ENCODE data around the gene OTX1. TPM values are rescaled to one million over a fixed set of nuclear protein-coding genes. Genes with fewer than 3 reads are reported as not detected.

OTX1 gene
- total and polyA plus RNA-seq, 9 of the 15 experiments (the other 6 are each of a cell fraction or from before 2014, with no cell fraction given) = 0.18 to 7.1 (median 0.58) TPM

- TF ChIP-seq ZNF239 (CRISPR knock-in tag; IDR thresholded peaks at IDR 0.05) (no peak), XRCC5 (IDR thresholded peaks at IDR 0.05; ENCODE audit: low read depth, low read length) (no peak), ZFP1 (CRISPR knock-in tag; IDR thresholded peaks at IDR 0.05) (no peak), ZNF408 (CRISPR knock-in tag; IDR thresholded peaks at IDR 0.05; ENCODE audit: low read depth) (no peak), FOXA1 (IDR thresholded peaks at IDR 0.05; ENCODE audit: borderline replicate concordance) (no peak), GATAD2B (IDR thresholded peaks at IDR 0.05; ENCODE audit: borderline replicate concordance) (no peak), SMARCB1 (IDR thresholded peaks at IDR 0.05; ENCODE audit: insufficient read length, low read depth) (no peak), ATF2 (CRISPR knock-in tag; IDR thresholded peaks at IDR 0.05) (no peak), IFI16 (CRISPR knock-in tag; IDR thresholded peaks at IDR 0.05) (no peak), MYNN (IDR thresholded peaks at IDR 0.05) (no peak), MYNN (CRISPR knock-in tag; IDR thresholded peaks at IDR 0.05) (no peak), GTF2E2 (tag; IDR thresholded peaks at IDR 0.05) (0 out of 2 replicates have a peak, but pooled peaks have one; percentile 22), ZNF174 (CRISPR knock-in tag; IDR thresholded peaks at IDR 0.05) (no peak), MTF1 (CRISPR knock-in tag; IDR thresholded peaks at IDR 0.05; ENCODE audit: borderline replicate concordance) (0 out of 2 replicates have a peak, but pooled peaks have one; percentile 19), HLTF (IDR thresholded peaks at IDR 0.05) (no peak), ZNF431 (CRISPR knock-in tag; IDR thresholded peaks at IDR 0.05) (no peak), CREB3L1 (IDR thresholded peaks at IDR 0.05; ENCODE audit: borderline replicate concordance, low read depth) (peak; percentile 30; the same call in 1 of the 2 replicates), MBD2 (IDR thresholded peaks at IDR 0.05; ENCODE audit: borderline replicate concordance, low read depth) (peak; percentile 83; the same call in 1 of the 2 replicates), ILK (tag; IDR thresholded peaks at IDR 0.05; ENCODE audit: borderline replicate concordance, low read depth) (no peak), SLC30A9 (CRISPR knock-in tag; IDR thresholded peaks at IDR 0.05) (no peak), BRF1 (IDR thresholded peaks at IDR 0.05; ENCODE audit: borderline replicate concordance, extremely low read depth, insufficient read length) (no peak)
- TF ChIP-seq, protein P1, sequence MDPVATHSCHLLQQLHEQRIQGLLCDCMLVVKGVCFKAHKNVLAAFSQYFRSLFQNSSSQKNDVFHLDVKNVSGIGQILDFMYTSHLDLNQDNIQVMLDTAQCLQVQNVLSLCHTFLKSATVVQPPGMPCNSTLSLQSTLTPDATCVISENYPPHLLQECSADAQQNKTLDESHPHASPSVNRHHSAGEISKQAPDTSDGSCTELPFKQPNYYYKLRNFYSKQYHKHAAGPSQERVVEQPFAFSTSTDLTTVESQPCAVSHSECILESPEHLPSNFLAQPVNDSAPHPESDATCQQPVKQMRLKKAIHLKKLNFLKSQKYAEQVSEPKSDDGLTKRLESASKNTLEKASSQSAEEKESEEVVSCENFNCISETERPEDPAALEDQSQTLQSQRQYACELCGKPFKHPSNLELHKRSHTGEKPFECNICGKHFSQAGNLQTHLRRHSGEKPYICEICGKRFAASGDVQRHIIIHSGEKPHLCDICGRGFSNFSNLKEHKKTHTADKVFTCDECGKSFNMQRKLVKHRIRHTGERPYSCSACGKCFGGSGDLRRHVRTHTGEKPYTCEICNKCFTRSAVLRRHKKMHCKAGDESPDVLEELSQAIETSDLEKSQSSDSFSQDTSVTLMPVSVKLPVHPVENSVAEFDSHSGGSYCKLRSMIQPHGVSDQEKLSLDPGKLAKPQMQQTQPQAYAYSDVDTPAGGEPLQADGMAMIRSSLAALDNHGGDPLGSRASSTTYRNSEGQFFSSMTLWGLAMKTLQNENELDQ (CRISPR knock-in tag; IDR thresholded peaks at IDR 0.05; ENCODE audit: borderline replicate concordance) = no peak
- TF ChIP-seq, protein P2, sequence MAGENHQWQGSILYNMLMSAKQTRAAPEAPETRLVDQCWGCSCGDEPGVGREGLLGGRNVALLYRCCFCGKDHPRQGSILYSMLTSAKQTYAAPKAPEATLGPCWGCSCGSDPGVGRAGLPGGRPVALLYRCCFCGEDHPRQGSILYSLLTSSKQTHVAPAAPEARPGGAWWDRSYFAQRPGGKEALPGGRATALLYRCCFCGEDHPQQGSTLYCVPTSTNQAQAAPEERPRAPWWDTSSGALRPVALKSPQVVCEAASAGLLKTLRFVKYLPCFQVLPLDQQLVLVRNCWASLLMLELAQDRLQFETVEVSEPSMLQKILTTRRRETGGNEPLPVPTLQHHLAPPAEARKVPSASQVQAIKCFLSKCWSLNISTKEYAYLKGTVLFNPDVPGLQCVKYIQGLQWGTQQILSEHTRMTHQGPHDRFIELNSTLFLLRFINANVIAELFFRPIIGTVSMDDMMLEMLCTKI (IDR thresholded peaks at IDR 0.05; ENCODE audit: partially characterized antibody) = no peak
These were observed at the start of gene OTX1 (continued) for GRCh38 chr2:63050334-63051041.
